22Rv1 (cell line): Measurements from ENCODE around the gene LETM1.

Experiments used
- H3K27ac ChIP-seq: fragments of 450-650 bp; 2 replicates; pipeline ENCODE4 v1.5.1; 2017
- ZFX ChIP-seq: fragments of 450-650 bp; IDR thresholded peaks from 2 replicates; pipeline ENCODE4 v1.6.1; 2017; ENCODE audit warnings: antibody characterized with exemption, borderline replicate concordance
- TF ChIP-seq, protein P1 (sequence below): fragments of 450-650 bp; IDR thresholded peaks from 2 replicates; pipeline ENCODE4 v1.5.1; 2017; ENCODE audit warnings: mild to moderate bottlenecking

The LETM1 gene

DNA sequence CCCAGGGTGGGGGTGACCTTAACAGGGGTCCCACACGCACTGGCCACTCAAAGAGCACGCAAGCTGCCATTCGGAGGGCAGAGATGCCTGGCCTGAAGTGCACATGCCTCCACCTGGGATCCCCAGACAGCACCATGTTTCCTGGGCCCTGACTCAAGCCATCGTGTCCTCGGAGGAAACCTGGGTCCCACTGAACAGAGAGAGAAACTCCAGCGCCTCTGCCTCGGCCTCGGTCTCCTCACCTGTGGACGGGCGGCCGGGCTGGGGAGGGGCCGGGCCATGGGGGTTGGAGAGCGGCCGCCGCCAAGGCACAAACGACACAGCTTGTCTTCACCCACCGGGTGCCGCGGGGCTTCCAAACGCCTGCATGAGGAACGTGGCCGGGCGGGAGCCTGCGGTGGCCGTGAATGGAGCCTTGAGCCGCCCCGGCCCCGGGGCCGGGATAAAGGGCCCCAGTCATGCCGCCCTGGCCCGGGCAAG, 92.8 kb downstream of the LETM1 start:
- H3K27ac ChIP-seq: no peak overlapping the region

DNA sequence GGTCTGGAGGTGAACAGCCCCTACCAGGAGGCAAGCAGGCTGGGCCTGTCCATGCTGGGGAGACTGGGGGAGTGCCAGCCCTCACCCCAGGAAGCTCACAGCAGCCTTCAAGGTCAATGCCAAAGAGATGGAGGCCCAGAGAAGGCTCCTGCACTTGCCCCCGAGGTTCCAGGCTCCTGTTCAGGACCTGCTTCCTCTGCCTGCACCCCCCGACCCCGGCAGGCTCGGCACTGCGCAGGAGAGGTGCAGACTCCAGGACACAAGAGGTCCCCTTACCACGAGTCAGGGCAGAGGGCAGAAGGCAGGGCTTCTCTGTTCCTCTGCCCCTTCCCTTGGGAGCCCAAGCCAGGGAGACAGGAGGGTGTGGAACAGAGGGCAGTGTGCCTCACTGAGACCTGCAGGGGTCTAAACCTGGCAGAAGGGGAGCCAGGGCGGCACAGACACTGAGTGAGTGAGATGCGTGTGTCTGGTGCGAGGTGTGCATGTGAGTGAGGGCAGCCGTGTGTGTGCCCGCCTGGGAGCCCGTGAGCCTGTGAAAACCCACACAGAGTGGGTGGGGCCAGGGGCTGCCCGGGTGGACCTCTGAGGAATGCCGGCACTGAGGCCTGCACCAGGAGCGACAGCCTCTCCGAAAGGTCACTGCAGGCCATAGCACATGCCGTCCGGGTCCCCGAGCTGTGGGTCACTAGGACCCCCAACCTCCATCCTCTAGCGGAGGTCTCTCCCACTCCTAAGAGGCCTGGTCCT, 93.5 kb downstream of the LETM1 start:
- no peak overlapping the region for H3K27ac ChIP-seq
- TF ChIP-seq, protein P1, sequence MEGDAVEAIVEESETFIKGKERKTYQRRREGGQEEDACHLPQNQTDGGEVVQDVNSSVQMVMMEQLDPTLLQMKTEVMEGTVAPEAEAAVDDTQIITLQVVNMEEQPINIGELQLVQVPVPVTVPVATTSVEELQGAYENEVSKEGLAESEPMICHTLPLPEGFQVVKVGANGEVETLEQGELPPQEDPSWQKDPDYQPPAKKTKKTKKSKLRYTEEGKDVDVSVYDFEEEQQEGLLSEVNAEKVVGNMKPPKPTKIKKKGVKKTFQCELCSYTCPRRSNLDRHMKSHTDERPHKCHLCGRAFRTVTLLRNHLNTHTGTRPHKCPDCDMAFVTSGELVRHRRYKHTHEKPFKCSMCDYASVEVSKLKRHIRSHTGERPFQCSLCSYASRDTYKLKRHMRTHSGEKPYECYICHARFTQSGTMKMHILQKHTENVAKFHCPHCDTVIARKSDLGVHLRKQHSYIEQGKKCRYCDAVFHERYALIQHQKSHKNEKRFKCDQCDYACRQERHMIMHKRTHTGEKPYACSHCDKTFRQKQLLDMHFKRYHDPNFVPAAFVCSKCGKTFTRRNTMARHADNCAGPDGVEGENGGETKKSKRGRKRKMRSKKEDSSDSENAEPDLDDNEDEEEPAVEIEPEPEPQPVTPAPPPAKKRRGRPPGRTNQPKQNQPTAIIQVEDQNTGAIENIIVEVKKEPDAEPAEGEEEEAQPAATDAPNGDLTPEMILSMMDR: no peak
- no peak for TF ChIP-seq ZFX

More for the DNA sequence above, 92.8 kb downstream of the LETM1 start:
- TF ChIP-seq, protein P1: no peak
- no peak for TF ChIP-seq ZFX
